NCI-H1694 (cell line): ENCODE results near the gene FCER1G.

Experiments used
- DNase-seq: peaks from one replicate; lab custom pipeline; 2025; lab: John Stamatoyannopoulos, UW

The FCER1G gene

GRCh38 chr1:161215076-161215475, at the start of gene FCER1G:
Gene FCER1G, plus strand, starts transcription at chr1:161215295. Its CDS starts 27 bp downstream, at chr1:161215322.
- DNase-seq: no peak

- peak; percentile 99 for DNase-seq
Observed at GRCh38 chr1:161165742-161166668, 49.1 kb upstream of the FCER1G start, which contains the start of gene PPOX. Gene PPOX, plus strand, starts transcription at chr1:161166426. Its CDS starts 422 bp downstream, at chr1:161166848.

GRCh38 chr1:161166669-161167548, 48.2 kb upstream of the FCER1G start:
- DNase-seq: no peak

GRCh38 chr1:161168906-161169305, 46.2 kb upstream of the FCER1G start:
- no peak for DNase-seq

GRCh38 chr1:161171191-161171590, 43.9 kb upstream of the FCER1G start:
- no peak for DNase-seq

- DNase-seq: no peak
Observed at GRCh38 chr1:161171696-161172095, 43.4 kb upstream of the FCER1G start.

- no peak for DNase-seq
Observed at GRCh38 chr1:161172349-161172748, 42.7 kb upstream of the FCER1G start.

GRCh38 chr1:161172776-161173376, 42.2 kb upstream of the FCER1G start:
- DNase-seq: no peak

GRCh38 chr1:161173711-161174110, 41.4 kb upstream of the FCER1G start:
- DNase-seq: no peak

GRCh38 chr1:161174911-161175310, 40.2 kb upstream of the FCER1G start:
- DNase-seq: no peak

GRCh38 chr1:161175771-161176453, 39.2 kb upstream of the FCER1G start:
- DNase-seq: no peak

GRCh38 chr1:161176468-161177111, 38.5 kb upstream of the FCER1G start:
- no peak for DNase-seq

- peak; percentile 55 for DNase-seq
Observed at GRCh38 chr1:161177112-161177935, 37.8 kb upstream of the FCER1G start, which contains the start of gene B4GALT3. Gene B4GALT3, minus strand, starts transcription at chr1:161177507. Its CDS starts 1,447 bp downstream, at chr1:161176060.

GRCh38 chr1:161177936-161178244, 37.2 kb upstream of the FCER1G start:
- no peak for DNase-seq

GRCh38 chr1:161179698-161180097, 35.4 kb upstream of the FCER1G start:
- DNase-seq: no peak

GRCh38 chr1:161180639-161181038, 34.5 kb upstream of the FCER1G start:
- no peak for DNase-seq

GRCh38 chr1:161182214-161182613, 32.9 kb upstream of the FCER1G start:
- no peak for DNase-seq

GRCh38 chr1:161185282-161185682, 29.8 kb upstream of the FCER1G start:
- DNase-seq: peak; percentile 96

GRCh38 chr1:161185732-161186311, 29.3 kb upstream of the FCER1G start:
- DNase-seq: no peak

- DNase-seq: no peak
Observed at GRCh38 chr1:161187311-161187710, 27.8 kb upstream of the FCER1G start.
